Measurements from ENCODE around the gene TCL1A. TPM values are rescaled to one million over a fixed set of nuclear protein-coding genes. Genes with fewer than 3 reads are reported as not detected.
"Not testable (repeated sequence)": the region's sequence is repeated elsewhere in the genome, so short reads cannot be mapped to it uniquely, and the experiment has no call there.

Gene TCL1A
- total and polyA plus RNA-seq, 12 donors = 0.33 to 0.58 TPM; not detected in 10

- H3K27ac ChIP-seq = no peak overlapping the region
- peaks cover 0 to 9% (median 0%) of the 10 kb centered on the region in 7 donors for H3K27me3 ChIP-seq
- no peak overlapping the region for H3K4me3 ChIP-seq
- DNase-seq (no peak), ATAC-seq (no peak)
- 19 to 29% methylated on average over 5 of the region's 5 CpGs for WGBS, 2 donors
- no peaks in the 10 kb centered on the region for H3K36me3 ChIP-seq
- no peak for TF ChIP-seq CTCF (IDR thresholded peaks at IDR 0.05)
- intact Hi-C loops (cut with DNase I) = no loop called here
- peaks cover 0 to 9% (median 0%) of the 10 kb centered on the region in 11 donors for H3K9me3 ChIP-seq
- no peaks in the 10 kb centered on the region for H3K4me1 ChIP-seq
These were observed 27.1 kb upstream of the TCL1A start for GRCh38 chr14:95741038-95741490.

DNA sequence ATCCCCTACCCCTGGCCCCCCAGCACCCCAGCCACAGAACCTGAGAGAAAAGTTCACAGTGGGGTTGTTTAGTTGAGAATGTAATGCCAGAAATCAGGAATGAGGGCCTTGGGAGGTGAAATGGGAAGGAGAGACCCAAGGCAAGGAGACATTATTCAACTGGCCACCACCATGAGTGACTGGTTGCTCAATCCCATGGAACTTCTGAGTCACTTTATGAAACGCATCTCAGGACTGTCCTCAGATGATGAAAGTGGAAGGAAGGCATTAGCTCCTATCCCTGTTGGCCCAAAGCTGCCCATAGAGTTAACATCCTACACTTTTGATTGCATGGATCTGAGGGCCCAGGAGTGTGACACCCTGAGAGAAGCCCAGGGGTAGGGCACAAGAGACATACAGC, 25.4 kb upstream of the TCL1A start:
- H3K27ac ChIP-seq = no peak overlapping the region
- DNase-seq (no peak), ATAC-seq (no peak)
- peaks cover 0 to 11% (median 6%) of the 10 kb centered on the region in 7 donors for H3K27me3 ChIP-seq
- H3K36me3 ChIP-seq = no peaks in the 10 kb centered on the region
- intact Hi-C loops (cut with DNase I) = no loop called here
- WGBS, 2 donors = 71 to 74% methylated on average over 1 of the region's 1 CpG
- no peak overlapping the region for H3K4me3 ChIP-seq
- no peak for TF ChIP-seq CTCF (IDR thresholded peaks at IDR 0.05)
- H3K4me1 ChIP-seq = no peaks in the 10 kb centered on the region
- H3K9me3 ChIP-seq = peaks cover 0 to 9% (median 0%) of the 10 kb centered on the region in 11 donors

DNA sequence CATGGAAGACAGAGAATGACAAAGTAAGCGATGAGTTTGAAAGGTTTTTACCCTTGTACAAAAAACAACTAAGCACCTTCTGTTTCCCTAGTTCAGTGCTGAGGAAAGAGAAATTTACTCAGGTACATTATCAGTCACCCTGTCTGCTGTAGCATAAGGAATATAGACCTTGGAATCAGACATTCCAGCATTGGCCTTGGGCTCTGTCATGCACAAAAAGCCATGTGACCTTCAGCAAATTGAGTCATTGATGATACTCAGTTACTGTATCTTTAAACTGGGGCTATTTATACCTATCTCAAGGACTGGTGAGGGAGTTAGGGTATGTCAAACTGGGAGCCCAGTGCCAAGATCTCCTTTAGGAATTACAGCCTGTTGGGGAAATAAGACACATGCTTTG, 19.3 kb upstream of the TCL1A start:
- Histone ChIP-seq H3K9me3 (no peaks in the 10 kb centered on the region), H3K4me3 (no peak overlapping the region), H3K36me3 (no peaks in the 10 kb centered on the region), H3K27ac (no peak overlapping the region), H3K27me3 (peaks cover 0 to 44% (median 26%) of the 10 kb centered on the region in 7 donors), H3K4me1 (no peaks in the 10 kb centered on the region)
- no peak for ATAC-seq
- no peak for DNase-seq
- intact Hi-C loops (cut with DNase I) = no loop called here
- TF ChIP-seq CTCF (IDR thresholded peaks at IDR 0.05) = no peak
- 89 to 93% methylated on average over 1 of the region's 1 CpG for WGBS, 2 donors

DNA sequence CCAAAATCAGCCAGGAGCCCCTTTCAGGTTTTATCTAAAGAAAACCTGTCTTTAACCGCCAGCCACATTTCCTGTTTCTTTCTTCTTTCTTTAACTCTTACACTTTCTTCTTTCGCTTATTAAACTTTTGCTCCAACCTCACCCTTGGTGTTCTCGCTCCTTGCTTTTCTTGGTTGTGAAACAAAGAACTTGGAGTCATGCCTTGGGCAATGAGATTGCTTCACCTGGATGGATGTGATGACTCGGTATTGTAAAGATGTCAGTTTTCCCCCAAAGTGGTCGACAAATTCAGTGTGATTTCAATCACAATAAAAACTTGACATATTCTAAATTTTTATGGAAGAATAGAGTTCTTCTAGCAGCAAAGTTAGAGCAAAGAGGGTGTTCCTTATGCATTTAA, 16.2 kb upstream of the TCL1A start:
- no peak for TF ChIP-seq CTCF (IDR thresholded peaks at IDR 0.05)
- intact Hi-C loops (cut with DNase I) = no loop called here

DNA sequence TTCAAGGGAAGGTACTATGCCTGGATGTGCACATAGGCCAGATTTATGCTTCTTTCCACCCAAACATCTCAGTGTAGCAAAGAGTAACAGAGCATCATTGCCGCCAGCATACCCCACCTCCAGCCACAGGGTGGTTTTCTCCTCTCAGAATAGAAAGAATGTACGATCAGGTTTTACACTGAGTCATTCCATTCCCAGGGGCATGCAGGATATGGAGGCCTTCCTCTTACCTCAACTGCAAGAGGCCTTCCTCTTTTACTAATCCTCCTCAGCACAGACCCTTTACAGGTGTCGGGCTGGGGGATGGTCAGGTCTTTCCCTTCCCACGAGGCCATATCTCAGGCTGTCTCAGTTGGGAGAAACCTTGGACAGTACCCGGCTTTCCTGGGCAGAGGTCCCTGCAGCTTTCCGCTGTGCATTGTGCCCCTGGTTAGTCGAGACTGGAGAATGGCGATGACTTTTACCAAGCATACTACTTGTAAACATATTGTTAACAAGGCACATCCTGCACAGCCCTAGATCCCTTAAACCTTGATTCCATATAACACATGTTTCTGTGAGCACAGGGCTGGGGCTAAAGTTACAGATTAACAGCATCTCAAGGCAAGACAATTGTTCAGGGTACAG, 15.6 kb upstream of the TCL1A start:
- WGBS, 2 donors = 80 to 85% methylated on average over 8 of the region's 8 CpGs
- H3K27me3 ChIP-seq = peaks cover 0 to 57% (median 33%) of the 10 kb centered on the region in 7 donors
- DNase-seq; H3K27ac ChIP-seq; ATAC-seq; H3K36me3 ChIP-seq; intact Hi-C loops (cut with DNase I); H3K4me1 ChIP-seq; H3K4me3 ChIP-seq; H3K9me3 ChIP-seq: not testable (repeated sequence)

More for the DNA sequence above, 16.2 kb upstream of the TCL1A start:
- H3K27me3 ChIP-seq = peaks cover 0 to 61% (median 38%) of the 10 kb centered on the region in 7 donors
- no peaks in the 10 kb centered on the region for H3K9me3 ChIP-seq
- WGBS, 2 donors = 87 to 89% methylated on average over 5 of the region's 5 CpGs
- no peaks in the 10 kb centered on the region for H3K4me1 ChIP-seq
- no peak overlapping the region for H3K4me3 ChIP-seq
- DNase-seq = no peak
- no peaks in the 10 kb centered on the region for H3K36me3 ChIP-seq
- no peak for ATAC-seq
- no peak overlapping the region for H3K27ac ChIP-seq
